ENCODE data around the gene ARFIP2. TPM values are rescaled to one million over a fixed set of nuclear protein-coding genes. Genes with fewer than 3 reads are reported as not detected.

Gene ARFIP2
- total RNA-seq, 1 experiment from 2014 or later = 66.8 TPM

DNA sequence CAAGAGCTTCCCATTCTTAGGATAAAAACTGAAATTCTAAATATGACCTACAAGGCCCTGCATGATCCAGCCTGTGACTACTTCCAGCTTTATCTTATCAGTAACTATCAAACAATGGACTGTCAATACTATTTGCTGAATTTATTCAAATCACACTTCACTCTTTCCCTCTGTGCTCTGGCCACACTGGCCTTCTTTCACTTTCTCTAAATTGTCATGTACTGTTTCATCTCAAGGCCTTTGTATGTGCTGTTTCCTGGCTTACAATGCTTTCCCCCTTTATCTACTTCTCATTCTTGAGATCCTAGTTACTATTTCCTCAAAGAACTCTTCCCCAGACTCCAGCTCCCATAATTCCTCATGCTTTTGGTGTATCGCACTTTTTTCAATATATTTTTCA lies 5.8 kb upstream of the ARFIP2 start:
- in situ Hi-C loops (cut with HindIII; ENCODE audit: low pct_unique_long_range_greater_than_20kb, low sequenced_read_pairs) = no loop called here
- no peak for DNase-seq (ENCODE audit: low read depth, low spot score)

DNA sequence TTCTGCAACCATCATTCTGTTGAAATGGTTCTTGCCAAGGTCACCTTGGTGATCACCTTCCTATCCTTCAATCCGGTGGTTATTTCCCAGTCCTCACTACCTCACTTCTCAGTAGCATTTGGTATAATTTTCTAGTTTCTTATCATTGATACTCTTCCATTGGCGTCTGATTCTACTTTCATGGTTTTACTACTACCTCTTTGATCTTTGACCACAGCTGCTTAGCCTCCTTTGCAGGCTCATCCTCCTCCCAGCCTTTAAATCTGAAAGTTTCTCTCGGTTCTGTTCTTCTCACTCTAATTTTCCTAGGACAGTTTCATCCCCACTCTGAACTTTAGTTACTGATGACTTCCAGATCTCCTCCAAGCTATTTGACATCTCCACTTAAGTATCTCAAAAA lies 5.1 kb upstream of the ARFIP2 start:
- in situ Hi-C loops (cut with HindIII; ENCODE audit: low pct_unique_long_range_greater_than_20kb, low sequenced_read_pairs) = no loop called here
- no peak for DNase-seq (ENCODE audit: low read depth, low spot score)

DNA sequence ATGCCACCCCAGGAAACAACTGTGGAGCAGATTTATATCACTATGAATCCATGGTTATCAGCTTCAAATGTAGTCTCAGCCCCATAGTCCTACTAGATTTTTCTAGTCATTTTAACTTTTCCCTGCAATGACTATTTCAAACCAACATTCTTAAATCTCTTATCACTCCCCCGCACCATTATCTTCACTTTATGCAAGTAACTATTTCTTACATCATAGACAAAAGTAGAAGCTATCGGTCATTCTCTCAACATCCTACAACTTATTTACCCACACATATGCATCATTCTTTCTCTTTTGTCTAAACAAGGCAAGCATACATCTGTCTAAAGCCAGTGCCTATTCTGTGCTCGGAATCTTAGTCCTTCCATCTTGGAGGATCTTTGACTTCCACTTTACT lies 4.5 kb upstream of the ARFIP2 start:
- no peak for DNase-seq (ENCODE audit: low read depth, low spot score)
- in situ Hi-C loops (cut with HindIII; ENCODE audit: low pct_unique_long_range_greater_than_20kb, low sequenced_read_pairs) = no loop called here

DNA sequence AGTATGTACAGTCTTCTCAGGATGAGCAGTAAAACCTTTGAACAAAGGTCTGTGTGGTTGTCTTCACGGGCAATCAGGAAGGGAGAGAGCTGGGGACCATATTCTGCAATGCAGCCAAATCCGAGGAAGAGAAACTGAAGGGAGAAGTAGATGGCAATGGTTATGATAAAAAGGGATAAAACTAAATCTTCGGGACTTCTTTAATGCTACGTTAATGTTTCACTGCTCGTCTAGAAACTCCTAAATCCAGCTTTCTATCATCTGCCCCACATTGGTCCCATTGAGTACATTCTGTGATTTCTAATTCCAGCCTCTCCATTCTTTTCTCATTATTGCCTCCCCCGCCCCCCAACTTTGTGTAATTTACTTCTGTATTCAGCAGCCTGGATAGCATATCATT lies 1.9 kb upstream of the ARFIP2 start:
- in situ Hi-C loops (cut with HindIII; ENCODE audit: low pct_unique_long_range_greater_than_20kb, low sequenced_read_pairs) = no loop called here

DNA sequence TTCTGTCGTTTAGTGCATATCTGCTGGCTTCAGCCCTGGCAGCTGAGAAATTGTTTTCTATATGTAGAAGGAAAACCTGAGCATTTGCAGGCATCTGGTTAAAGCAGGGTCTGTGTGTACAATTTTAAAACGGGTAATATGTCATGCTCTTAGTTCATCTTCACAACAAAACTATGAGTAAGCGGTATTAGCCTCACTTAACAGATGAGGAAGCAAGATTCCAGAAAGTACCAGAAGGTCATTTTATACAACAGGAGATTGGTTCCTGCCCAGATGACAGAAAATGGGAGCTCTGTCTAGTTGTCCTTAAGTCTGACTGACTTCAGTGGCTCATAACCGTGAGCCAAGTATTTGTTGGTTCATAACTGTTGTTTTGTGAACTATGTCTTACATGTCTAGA lies 1.3 kb upstream of the ARFIP2 start:
- no peak for DNase-seq (ENCODE audit: low read depth, low spot score)
- in situ Hi-C loops (cut with HindIII; ENCODE audit: low pct_unique_long_range_greater_than_20kb, low sequenced_read_pairs) = no loop called here

More for the DNA sequence above, 1.9 kb upstream of the ARFIP2 start:
- DNase-seq (ENCODE audit: low read depth, low spot score) = no peak

DNA sequence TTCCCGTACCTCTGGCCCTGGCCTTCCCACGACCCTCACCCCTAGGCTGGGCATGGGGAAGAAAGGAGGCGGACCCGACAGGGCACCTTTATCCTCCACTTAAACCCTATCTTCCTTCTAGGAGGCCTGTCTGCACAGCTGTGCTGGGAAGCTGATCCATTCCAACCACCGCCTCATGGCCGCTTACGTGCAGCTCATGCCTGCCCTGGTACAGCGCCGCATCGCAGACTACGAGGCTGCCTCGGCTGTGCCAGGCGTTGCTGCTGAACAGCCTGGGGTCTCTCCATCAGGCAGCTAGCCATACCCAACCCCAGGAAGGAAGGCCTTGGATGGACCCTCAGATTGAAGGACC lies 769 bp upstream of the ARFIP2 start:
- in situ Hi-C loops (cut with HindIII; ENCODE audit: low pct_unique_long_range_greater_than_20kb, low sequenced_read_pairs) = no loop called here
- no peak for DNase-seq (ENCODE audit: low read depth, low spot score)

DNA sequence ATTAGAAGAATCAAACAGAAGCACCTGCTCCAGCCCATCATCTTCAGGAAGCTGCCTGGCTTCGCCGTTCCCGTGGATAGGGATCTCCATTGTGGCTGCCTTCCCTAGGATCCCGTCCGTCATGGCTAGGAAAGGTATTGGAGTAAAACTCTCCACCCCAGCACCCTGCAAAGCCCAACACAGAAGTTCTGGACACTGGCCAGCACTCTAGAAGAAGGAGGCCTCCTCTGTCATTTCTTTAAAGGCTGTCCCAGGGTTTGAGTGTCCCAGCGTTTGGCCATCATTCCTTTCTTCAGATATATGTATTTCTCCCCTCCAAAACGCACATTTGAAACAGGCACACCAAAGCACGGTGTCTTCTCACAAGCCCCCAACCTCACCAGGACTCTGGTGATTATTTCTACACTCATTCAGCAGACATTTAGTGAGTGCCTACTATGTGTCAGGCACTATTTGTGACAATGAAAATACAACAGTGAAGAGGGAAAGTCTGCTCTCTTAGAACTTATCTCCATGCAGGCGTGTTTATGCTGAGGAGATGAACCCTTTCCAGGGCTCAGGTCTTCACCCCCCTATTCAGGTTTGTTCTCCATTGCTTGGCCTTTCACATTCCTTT lies 724 bp downstream of the ARFIP2 start:
- DNase-seq (ENCODE audit: low read depth, low spot score) = no peak
- in situ Hi-C loops (cut with HindIII; ENCODE audit: low pct_unique_long_range_greater_than_20kb, low sequenced_read_pairs) = no loop called here

DNA sequence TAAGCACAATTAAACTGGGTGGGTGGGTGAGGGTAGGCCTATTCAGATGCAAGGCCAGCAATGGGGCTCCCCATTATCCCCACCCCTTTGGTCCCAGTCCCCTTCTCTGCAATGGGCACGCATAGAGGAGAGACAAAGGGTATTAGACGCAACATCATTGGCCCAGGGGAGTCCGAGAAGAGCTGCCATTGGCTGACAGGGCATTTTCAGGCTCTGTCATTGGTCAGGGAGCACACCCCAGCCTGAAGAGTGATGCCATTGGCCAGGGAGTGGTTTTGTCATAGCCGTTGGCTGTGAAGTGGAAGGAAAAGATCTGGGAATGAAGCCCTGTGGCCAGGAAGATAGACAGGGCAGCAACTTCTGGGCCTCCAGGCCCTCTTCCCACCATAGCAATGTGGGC lies 4.6 kb downstream of the ARFIP2 start:
- in situ Hi-C loops (cut with HindIII; ENCODE audit: low pct_unique_long_range_greater_than_20kb, low sequenced_read_pairs) = no loop called here
- peak; percentile 36 for DNase-seq (ENCODE audit: low read depth, low spot score)

DNA sequence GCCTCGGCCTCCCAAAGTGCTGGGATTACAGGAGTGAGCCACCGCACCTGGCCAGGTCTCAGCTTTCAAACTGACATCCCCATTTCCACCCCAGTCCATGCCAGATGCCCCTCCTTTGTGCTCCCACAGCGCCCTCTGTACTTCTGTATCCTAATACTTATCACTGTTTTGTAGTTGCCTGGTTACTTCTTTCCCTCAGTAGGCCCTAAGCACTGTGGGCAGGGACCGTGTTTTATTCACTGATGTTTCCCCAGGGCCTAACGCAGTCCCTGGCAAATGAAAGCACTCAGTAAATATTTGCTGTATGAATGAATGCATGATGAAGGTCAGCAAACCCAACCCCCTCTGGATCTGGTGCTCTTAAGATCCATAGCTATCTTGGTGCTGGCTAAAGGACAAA lies 5.2 kb downstream of the ARFIP2 start:
- in situ Hi-C loops (cut with HindIII; ENCODE audit: low pct_unique_long_range_greater_than_20kb, low sequenced_read_pairs) = no loop called here
- peak; percentile 22 for DNase-seq (ENCODE audit: low read depth, low spot score)

DNA sequence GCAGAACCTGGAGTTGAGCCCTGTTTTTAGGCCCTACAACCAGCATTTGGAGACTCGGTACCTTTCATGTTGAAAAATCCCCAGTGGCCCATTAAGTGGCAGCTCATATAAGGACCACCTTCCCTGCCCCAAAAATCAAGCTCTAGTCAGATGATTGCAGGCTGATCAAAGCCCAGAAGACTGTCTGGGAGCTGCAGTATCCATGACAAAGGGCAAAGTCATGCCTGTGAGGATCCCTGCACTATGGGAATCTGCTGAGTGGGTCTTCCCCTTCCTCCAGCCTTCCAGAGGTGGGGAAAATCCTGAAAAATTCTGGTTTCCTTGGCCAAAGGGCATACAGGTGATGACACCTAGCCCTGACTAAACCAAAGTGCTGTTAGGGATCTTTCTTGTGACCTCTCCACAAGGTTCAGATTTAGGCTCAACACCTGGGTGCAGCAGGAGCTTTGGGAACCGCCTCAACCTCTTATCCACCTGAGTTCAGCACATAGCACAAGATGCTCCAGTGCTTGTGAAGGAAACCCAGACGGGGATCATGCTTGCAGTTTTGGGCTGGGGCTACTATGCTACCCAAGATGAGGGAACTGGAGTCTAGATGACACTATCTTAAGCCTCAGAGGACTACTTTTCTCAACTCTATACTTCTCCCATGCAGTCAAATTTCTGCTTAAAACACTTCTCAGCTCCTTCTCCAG lies 6.2 kb downstream of the ARFIP2 start:
- in situ Hi-C loops (cut with HindIII; ENCODE audit: low pct_unique_long_range_greater_than_20kb, low sequenced_read_pairs) = no loop called here
- no peak for DNase-seq (ENCODE audit: low read depth, low spot score)

DNA sequence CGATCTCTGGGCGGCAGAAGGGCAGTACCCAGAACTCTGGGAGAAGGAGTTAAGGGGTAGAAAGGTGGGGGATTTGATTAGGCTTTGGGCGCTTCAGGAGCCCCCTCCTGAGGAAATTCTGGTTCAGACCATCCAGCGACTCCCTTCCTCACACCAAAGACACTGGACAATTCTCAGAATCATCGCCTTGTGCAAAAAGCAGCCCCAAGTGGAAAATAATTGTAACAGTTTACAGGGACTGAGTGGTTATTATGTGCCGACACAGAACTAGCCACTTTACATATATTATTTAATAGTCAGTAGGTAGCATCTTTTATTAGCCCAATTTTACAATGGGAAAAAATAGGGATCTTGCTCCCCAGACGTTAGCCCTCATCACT lies 6.7 kb downstream of the ARFIP2 start:
- in situ Hi-C loops (cut with HindIII; ENCODE audit: low pct_unique_long_range_greater_than_20kb, low sequenced_read_pairs) = no loop called here
- no peak for DNase-seq (ENCODE audit: low read depth, low spot score)

DNA sequence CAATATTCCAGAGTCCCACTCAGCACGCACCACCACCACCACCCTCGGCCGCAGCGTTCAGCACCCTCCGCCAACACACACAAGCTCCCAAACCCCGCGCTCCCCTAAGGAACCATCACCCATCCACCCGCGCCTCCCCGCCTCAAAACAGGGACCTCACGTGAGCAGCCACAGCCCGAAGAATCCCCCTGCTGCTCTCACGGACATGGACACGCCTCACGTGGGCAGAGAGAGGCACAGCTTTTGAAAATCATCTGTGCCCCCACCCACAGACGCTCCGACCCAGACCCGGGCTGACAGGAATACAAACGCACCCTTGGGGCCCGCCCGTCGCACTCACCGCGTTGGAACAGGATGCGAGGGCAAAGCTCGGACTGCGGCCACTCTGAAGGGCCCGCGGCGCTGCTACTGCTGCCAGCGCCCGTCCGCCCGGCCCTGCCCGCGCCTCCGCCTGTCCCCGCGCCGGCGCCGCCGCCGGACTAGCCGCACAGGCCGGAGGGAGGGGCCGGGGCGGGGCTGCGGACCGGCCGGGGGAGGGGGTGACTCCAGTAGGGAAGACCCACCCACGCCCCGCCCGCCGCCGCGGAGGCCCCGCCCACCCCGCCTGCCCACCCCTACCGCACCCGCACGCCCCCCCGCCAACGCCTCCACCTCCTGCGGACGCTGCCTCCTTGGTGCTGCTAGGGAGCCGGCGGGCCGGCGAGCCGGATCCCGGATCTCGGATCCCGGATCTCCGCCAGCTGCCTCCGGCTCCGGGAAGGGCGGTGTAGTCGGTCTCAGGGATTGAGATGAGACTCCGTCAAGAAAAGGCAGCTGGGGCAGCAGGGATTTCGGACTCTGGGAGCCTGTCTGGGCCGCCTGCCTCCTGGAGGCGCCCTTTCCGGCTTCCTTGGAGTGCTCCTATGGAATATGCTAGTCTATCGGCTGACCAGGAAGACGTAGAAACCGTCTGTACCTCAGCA lies 7.4 kb downstream of the ARFIP2 start, which contains the start of gene TRIM3:
TSS of gene TRIM3 (minus strand) at position 491 of the 962 bp plus-strand sequence. CDS start 8,246 bp downstream, outside the sequence.
- peak; percentile 83 for DNase-seq (ENCODE audit: low read depth, low spot score)
- in situ Hi-C loops (cut with HindIII; ENCODE audit: low pct_unique_long_range_greater_than_20kb, low sequenced_read_pairs) = no loop called here

DNA sequence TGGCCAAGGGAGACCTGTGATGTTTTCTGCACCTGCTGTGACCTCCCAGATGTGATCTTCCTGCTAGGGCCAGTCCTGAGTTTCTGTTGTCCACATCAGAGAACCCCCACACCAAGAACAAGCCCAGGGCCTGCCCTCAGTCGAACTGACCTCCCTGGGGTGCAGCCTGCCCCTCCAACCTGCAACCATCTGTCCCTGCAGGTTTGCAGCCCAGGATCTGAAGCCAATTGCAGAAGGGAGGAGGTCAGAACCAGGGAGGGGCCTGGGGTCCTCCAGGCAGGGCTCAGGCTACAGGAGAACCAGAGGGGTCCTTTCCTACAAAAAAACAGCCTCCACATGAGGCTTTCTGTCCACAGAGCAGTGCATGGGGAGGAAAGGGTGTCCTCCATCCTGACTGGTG lies 8.2 kb downstream of the ARFIP2 start:
- in situ Hi-C loops (cut with HindIII; ENCODE audit: low pct_unique_long_range_greater_than_20kb, low sequenced_read_pairs) = no loop called here
- no peak for DNase-seq (ENCODE audit: low read depth, low spot score)

DNA sequence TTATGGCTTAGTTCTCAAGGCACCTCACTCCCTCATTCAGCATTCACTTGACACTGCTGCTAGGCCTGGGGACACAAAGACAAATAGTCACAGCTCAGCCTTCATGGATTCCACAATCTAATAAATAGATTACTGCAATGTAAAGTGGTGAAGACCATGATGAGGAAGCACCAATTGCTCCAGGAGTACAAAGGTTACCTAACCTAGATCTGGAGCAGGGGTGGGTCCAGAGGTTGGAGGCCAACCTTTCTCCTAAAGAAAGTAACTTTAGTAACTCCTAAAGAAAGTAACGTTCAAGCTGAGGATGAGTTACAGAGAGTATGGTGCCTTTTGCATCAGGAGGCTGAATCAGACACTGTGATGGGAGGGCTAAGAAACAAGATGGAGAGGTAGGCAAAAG lies 11.5 kb downstream of the ARFIP2 start:
- in situ Hi-C loops (cut with HindIII; ENCODE audit: low pct_unique_long_range_greater_than_20kb, low sequenced_read_pairs) = no loop called here
- no peak for DNase-seq (ENCODE audit: low read depth, low spot score)

DNA sequence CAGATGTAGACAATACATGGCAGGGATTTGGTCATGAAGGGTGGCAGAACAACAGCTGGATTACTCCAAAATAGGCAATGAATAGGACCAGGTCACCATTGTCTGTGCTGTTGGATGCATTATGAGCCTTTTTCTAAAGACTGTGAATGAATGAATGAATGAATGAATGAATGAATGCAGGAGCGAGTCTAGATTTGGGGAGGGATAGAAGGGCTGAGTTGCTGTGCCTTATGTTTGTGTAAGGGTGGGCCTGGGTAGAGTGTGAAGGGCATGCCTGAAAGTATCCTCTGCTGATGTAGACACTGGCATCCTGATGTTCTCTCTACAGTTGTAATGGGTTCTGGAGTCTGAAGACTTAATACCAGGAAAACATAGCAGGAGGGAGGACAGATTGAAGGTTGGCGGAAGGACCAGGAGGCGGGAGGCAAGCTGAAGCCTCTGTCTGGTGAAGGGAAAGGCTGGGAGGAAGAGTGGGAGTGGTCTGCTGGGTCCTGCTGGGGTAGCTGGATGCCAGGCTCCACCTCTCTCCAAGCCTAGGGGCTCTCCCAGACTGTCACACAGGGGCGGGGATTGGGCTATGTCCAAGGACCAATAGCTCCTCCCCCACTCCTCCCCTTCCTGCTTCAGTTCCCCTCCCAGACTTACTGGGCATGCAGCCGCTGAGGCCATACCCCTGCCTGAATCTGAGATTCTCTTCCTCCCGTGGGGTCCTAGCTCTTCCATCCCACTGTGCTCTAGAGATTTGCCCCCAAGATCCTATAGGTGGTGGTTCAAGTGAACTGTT lies 12.2 kb downstream of the ARFIP2 start:
- DNase-seq (ENCODE audit: low read depth, low spot score) = peak; percentile 70
- in situ Hi-C loops (cut with HindIII; ENCODE audit: low pct_unique_long_range_greater_than_20kb, low sequenced_read_pairs) = no loop called here

DNA sequence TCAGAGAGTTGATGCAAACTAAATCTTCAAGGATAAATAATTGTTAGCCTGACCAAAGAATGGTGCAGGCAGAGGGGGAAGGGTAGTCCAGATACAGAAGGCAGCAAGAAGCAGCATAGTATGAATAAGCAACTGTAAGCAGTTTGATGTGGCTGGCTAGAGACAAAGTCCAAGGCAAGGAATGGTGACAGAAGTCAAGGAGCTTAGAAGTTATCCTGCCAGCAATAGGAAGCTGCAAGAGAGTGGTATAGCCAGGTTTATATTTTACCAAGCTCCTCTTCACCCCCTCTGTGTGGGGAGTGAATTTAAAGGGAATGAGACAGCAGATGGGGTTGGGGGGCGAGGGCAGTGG lies 22.1 kb downstream of the ARFIP2 start:
- in situ Hi-C loops (cut with HindIII; ENCODE audit: low pct_unique_long_range_greater_than_20kb, low sequenced_read_pairs) = no loop called here
- no peak for DNase-seq (ENCODE audit: low read depth, low spot score)

DNA sequence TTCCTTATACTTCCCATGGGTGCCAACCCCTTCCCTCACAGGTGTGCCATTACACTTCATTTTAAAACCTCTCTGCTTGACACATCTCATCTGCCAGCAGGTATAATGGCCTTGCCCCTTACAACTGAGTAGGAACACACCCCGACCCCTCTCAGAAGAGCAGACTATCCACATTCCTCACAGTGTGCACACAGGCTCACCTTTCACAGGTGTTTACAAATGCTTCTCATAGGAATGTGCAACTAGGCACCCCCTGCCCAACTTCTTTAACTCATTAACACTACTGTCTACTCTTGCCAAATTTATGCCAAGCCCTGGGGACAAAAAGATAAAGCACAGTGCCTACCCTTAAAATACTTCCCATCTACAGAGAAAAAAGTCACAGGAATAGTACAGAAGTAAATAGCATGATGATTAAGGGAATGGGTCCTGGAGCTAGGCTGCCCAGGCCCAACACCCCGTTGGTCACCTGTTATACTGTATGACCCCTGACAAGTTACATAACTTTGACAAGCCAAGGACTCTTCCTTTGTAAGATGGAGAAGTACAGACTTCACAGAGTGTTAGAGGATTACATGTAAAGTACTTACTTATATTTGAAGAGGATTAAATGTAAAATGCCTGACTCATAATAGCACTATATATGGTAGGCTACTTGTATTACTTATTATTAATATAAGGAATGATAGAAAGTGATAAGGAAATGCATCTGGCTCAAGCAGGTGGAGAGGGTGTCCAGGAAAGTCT lies 22.6 kb downstream of the ARFIP2 start:
- in situ Hi-C loops (cut with HindIII; ENCODE audit: low pct_unique_long_range_greater_than_20kb, low sequenced_read_pairs) = no loop called here
- DNase-seq (ENCODE audit: low read depth, low spot score) = no peak

Measured in SK-MEL-5 (cell line).